ENCODE data around the gene USP43.

USP43 gene

GRCh38 chr17:9755083-9755482, 109.8 kb downstream of the USP43 start:
- Mint-ChIP-seq H3K27ac (no peak overlapping the region), H3K9me3 (no peaks in the 10 kb centered on the region), H3K27me3 (ENCODE audit: low read depth) (peaks cover 5% of the 10 kb centered on the region), H3K4me1 (peaks cover 13% of the 10 kb centered on the region), H3K36me3 (ENCODE audit: low read depth) (no peaks in the 10 kb centered on the region), H3K4me3 (no peak overlapping the region)
- no peak for TF ChIP-seq CTCF (IDR thresholded peaks at IDR 0.05; ENCODE audit: unreplicated experiment in 3 of 3)

GRCh38 chr17:9760266-9760665, 114.9 kb downstream of the USP43 start:
- H3K9me3 Mint-ChIP-seq: no peaks in the 10 kb centered on the region
- no peak for TF ChIP-seq CTCF (IDR thresholded peaks at IDR 0.05; ENCODE audit: unreplicated experiment in 3 of 3)
- H3K4me3 Mint-ChIP-seq: no peak overlapping the region
- no peak overlapping the region for H3K27ac Mint-ChIP-seq
- no peaks in the 10 kb centered on the region for H3K36me3 Mint-ChIP-seq (ENCODE audit: low read depth)
- peaks cover 7% of the 10 kb centered on the region for H3K27me3 Mint-ChIP-seq (ENCODE audit: low read depth)
- H3K4me1 Mint-ChIP-seq: peaks cover 5% of the 10 kb centered on the region

GRCh38 chr17:9763643-9764042, 118.3 kb downstream of the USP43 start:
- no peak for TF ChIP-seq CTCF (IDR thresholded peaks at IDR 0.05; ENCODE audit: unreplicated experiment in 3 of 3)
- H3K27me3 Mint-ChIP-seq (ENCODE audit: low read depth): peaks cover 13% of the 10 kb centered on the region
- no peaks in the 10 kb centered on the region for H3K36me3 Mint-ChIP-seq (ENCODE audit: low read depth)
- no peaks in the 10 kb centered on the region for H3K9me3 Mint-ChIP-seq
- H3K4me1 Mint-ChIP-seq: peaks cover 5% of the 10 kb centered on the region
- no peak overlapping the region for H3K4me3 Mint-ChIP-seq
- H3K27ac Mint-ChIP-seq: no peak overlapping the region

- H3K9me3 Mint-ChIP-seq: no peaks in the 10 kb centered on the region
- peaks cover 13% of the 10 kb centered on the region for H3K27me3 Mint-ChIP-seq (ENCODE audit: low read depth)
- peaks cover 5% of the 10 kb centered on the region for H3K4me1 Mint-ChIP-seq
- H3K27ac Mint-ChIP-seq: peak overlapping the region in 1 of 3 experiments; percentile 4
- no peak for TF ChIP-seq CTCF (IDR thresholded peaks at IDR 0.05; ENCODE audit: unreplicated experiment in 3 of 3)
- H3K4me3 Mint-ChIP-seq: no peak overlapping the region
- no peaks in the 10 kb centered on the region for H3K36me3 Mint-ChIP-seq (ENCODE audit: low read depth)
These were observed 120.0 kb downstream of the USP43 start for GRCh38 chr17:9765322-9765721.

- no peak for TF ChIP-seq CTCF (IDR thresholded peaks at IDR 0.05; ENCODE audit: unreplicated experiment in 3 of 3)
- H3K4me1 Mint-ChIP-seq: peaks cover 5% of the 10 kb centered on the region
- H3K27me3 Mint-ChIP-seq (ENCODE audit: low read depth): peaks cover 16% of the 10 kb centered on the region
- no peaks in the 10 kb centered on the region for H3K36me3 Mint-ChIP-seq (ENCODE audit: low read depth)
- H3K27ac Mint-ChIP-seq: no peak overlapping the region
- no peaks in the 10 kb centered on the region for H3K9me3 Mint-ChIP-seq
- H3K4me3 Mint-ChIP-seq: no peak overlapping the region
These were observed 121.7 kb downstream of the USP43 start for GRCh38 chr17:9766970-9767369.

GRCh38 chr17:9767432-9767991, 122.2 kb downstream of the USP43 start:
- no peaks in the 10 kb centered on the region for H3K36me3 Mint-ChIP-seq (ENCODE audit: low read depth)
- peaks cover 5% of the 10 kb centered on the region for H3K4me1 Mint-ChIP-seq
- H3K4me3 Mint-ChIP-seq: no peak overlapping the region
- TF ChIP-seq CTCF (IDR thresholded peaks at IDR 0.05; ENCODE audit: unreplicated experiment in 3 of 3): no peak
- H3K9me3 Mint-ChIP-seq: no peaks in the 10 kb centered on the region
- H3K27me3 Mint-ChIP-seq (ENCODE audit: low read depth): peaks cover 16% of the 10 kb centered on the region
- no peak overlapping the region for H3K27ac Mint-ChIP-seq

Measured in nephron (organoid).